Mucosa of descending colon (tissue), 3 donors: ENCODE results near the gene SORCS2. TPM values are rescaled to one million over a fixed set of nuclear protein-coding genes. Genes with fewer than 3 reads are reported as not detected.

Source experiments
- ATAC-seq: fragments of 200-7000 bp; cut with Tn5 transposase; one replicate; pipeline ENCODE4 v1.9.1; 2020; ENCODE audit warnings: mild to moderate bottlenecking, moderate library complexity
- DNase-seq, 3 donors: peaks; one replicate each; pipeline ENCODE4 v3.0.0-alpha.2; 2020
- H3K36me3 ChIP-seq: fragments of 200-600 bp; one replicate; pipeline ENCODE4 v1.8.0; 2021; ENCODE audit warnings: low read depth, mild to moderate bottlenecking
- H3K4me1 ChIP-seq: fragments of 200-600 bp; one replicate; pipeline ENCODE4 v1.8.0; 2021; ENCODE audit warnings: low read depth, mild to moderate bottlenecking
- H3K4me3 ChIP-seq: fragments of 200-600 bp; one replicate; pipeline ENCODE4 v1.8.0; 2021; ENCODE audit warnings: mild to moderate bottlenecking
- H3K9me3 ChIP-seq: fragments of 200-600 bp; one replicate; pipeline ENCODE4 v1.8.0; 2021; ENCODE audit warnings: mild to moderate bottlenecking
- intact Hi-C, 2 donors: fragments of 100-400 bp; cut with DNase I in 1 of 2; cut with micrococcal nuclease in 1 of 2; formaldehyde crosslinking; loops; one replicate each; pipeline versions ENCODE4 v1.11.0 to v1.11.1; 2022; cut with DNase I, micrococcal nuclease
- total RNA-seq, 3 donors: library from RNA; stranded (reverse); fragmentation: NEBNext Ultra II Directional in 2 of 3; extraction: Animal tissue kit (Norgen Biotek cat#: 25700) in 2 of 3; gene quantifications; one replicate each; pipeline versions ENCODE4 v1.2.1 to v1.2.4, GENCODE V29; 2021 to 2023
- TF ChIP-seq, protein P1 (sequence below): fragments of 200-600 bp; IDR thresholded peaks from one replicate; pipeline ENCODE4 v1.8.0; 2022; ENCODE audit warnings: antibody characterized with exemption, mild to moderate bottlenecking
- donor health status: DM: no; HTN: no; CAD: no; lungs with moderate emphysema.
- donor health status: DM: no; HTN: no; CAD: no.
- donor health status: DM: no; HTN: yes; CAD: no.

Gene SORCS2
- total RNA-seq, 3 donors from 2014 or later = 0.20 to 3.1 (median 1.5) TPM

- no peaks in the 10 kb centered on the region for H3K4me1 ChIP-seq
- no peaks in the 10 kb centered on the region for H3K9me3 ChIP-seq
- no peak for DNase-seq
- TF ChIP-seq, protein P1, sequence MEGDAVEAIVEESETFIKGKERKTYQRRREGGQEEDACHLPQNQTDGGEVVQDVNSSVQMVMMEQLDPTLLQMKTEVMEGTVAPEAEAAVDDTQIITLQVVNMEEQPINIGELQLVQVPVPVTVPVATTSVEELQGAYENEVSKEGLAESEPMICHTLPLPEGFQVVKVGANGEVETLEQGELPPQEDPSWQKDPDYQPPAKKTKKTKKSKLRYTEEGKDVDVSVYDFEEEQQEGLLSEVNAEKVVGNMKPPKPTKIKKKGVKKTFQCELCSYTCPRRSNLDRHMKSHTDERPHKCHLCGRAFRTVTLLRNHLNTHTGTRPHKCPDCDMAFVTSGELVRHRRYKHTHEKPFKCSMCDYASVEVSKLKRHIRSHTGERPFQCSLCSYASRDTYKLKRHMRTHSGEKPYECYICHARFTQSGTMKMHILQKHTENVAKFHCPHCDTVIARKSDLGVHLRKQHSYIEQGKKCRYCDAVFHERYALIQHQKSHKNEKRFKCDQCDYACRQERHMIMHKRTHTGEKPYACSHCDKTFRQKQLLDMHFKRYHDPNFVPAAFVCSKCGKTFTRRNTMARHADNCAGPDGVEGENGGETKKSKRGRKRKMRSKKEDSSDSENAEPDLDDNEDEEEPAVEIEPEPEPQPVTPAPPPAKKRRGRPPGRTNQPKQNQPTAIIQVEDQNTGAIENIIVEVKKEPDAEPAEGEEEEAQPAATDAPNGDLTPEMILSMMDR = no peak
- intact Hi-C loops = no loop called here
- ATAC-seq = no peak
- H3K4me3 ChIP-seq = no peak overlapping the region
- H3K36me3 ChIP-seq = no peaks in the 10 kb centered on the region
Observed at GRCh38 chr4:7234355-7235029, 42.2 kb downstream of the SORCS2 start.

GRCh38 chr4:7235030-7235380 is 42.7 kb downstream of the SORCS2 start:
- Histone ChIP-seq H3K36me3 (no peaks in the 10 kb centered on the region), H3K4me3 (no peak overlapping the region), H3K9me3 (no peaks in the 10 kb centered on the region), H3K4me1 (no peaks in the 10 kb centered on the region)
- DNase-seq (no peak), ATAC-seq (no peak)
- intact Hi-C loops = no loop called here
- TF ChIP-seq, protein P1 = no peak

- Histone ChIP-seq H3K9me3 (no peaks in the 10 kb centered on the region), H3K4me3 (no peak overlapping the region), H3K36me3 (no peaks in the 10 kb centered on the region), H3K4me1 (no peaks in the 10 kb centered on the region)
- no peak for ATAC-seq
- TF ChIP-seq, protein P1 = no peak
- no peak for DNase-seq
- intact Hi-C loops = no loop called here
Observed at GRCh38 chr4:7236847-7237246, 44.5 kb downstream of the SORCS2 start.

- DNase-seq = no peak
- Histone ChIP-seq H3K9me3 (no peaks in the 10 kb centered on the region), H3K4me3 (no peak overlapping the region), H3K36me3 (no peaks in the 10 kb centered on the region), H3K4me1 (no peaks in the 10 kb centered on the region)
- no peak for ATAC-seq
- intact Hi-C loops = no loop called here
- TF ChIP-seq, protein P1 = no peak
Observed at GRCh38 chr4:7237873-7238272, 45.5 kb downstream of the SORCS2 start.

GRCh38 chr4:7238300-7238960 is 46.1 kb downstream of the SORCS2 start:
- intact Hi-C loops = no loop called here
- Histone ChIP-seq H3K9me3 (no peaks in the 10 kb centered on the region), H3K4me1 (no peaks in the 10 kb centered on the region), H3K4me3 (no peak overlapping the region), H3K36me3 (no peaks in the 10 kb centered on the region)
- TF ChIP-seq, protein P1 = no peak
- ATAC-seq (no peak), DNase-seq (no peak)
